ENCODE measurements around the gene MORF4L2.
A peak's percentile ranks its signal among the peaks of the same experiment; 100 is the strongest.

The MORF4L2 gene, protein sequence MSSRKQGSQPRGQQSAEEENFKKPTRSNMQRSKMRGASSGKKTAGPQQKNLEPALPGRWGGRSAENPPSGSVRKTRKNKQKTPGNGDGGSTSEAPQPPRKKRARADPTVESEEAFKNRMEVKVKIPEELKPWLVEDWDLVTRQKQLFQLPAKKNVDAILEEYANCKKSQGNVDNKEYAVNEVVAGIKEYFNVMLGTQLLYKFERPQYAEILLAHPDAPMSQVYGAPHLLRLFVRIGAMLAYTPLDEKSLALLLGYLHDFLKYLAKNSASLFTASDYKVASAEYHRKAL

DNA sequence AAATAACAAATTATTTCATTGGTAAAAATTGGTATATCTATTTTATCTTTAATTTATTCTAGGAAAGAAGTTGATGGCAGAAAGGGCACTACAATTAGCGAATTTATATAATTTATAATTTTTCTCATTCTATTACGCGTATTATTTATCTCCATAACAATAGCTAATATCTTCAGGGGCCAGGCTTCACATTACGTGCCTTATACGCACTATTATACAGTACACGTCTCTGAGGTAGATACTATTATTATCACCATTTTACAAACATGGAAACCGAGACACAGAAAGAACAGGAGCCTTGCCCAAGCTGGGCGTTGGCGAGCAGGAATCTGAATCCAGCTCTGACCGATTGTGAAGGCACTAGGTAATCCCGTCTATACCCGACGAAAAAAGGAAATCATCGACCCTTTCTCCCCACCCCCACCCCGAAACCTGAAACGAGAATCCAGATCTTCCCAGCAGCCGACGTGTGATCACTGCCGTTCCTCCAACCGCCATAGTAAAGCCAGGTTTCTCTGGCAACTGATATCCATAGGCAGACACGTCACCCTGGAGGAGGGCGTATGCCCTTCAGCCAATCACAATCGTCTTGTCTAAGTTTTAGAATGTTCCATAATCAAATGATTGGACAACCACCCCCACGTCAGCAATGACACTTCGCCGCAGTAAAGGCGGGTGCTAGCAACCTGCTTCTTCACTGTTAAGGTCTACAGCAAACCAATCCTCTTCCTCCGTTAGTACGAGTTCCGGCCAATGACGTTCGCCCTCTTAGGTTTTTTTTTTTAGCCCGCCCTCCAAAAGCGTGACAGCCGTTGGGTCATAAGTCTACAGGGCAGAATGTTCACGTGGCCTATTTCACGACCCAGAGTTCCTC is at the start of gene MORF4L2:
MORF4L2 (minus strand) TSS at position 501 of the 874 bp plus-strand sequence. CDS start 9,672 bp downstream, outside the sequence.
- TF ChIP-seq CTCF (conservative IDR thresholded peaks at IDR 0.05; ENCODE audit: low read depth) = no peak
- ChIA-PET CTCF (interaction anchor here (0.6 to 0.7 kb wide), 4 partner anchors 106 to 241 kb away, joined by 3 read pairs; no protein-coding TSS in a partner anchor), POLR2A (ENCODE audit: low non-redundant PET) (interaction anchor here (0.7 kb wide), 2 partner anchors 103 to 107 kb away, joined by 3 to 4 read pairs; no protein-coding TSS in a partner anchor)
- peak; percentile 91 for DNase-seq (ENCODE audit: low spot score)
- peak within 1 kb of the TSS; percentile 93 for H3K27ac ChIP-seq

GRCh38 chrX:103734125-103734760 is 47.7 kb upstream of the MORF4L2 start:
- CTCF ChIA-PET = no interaction called here

DNA sequence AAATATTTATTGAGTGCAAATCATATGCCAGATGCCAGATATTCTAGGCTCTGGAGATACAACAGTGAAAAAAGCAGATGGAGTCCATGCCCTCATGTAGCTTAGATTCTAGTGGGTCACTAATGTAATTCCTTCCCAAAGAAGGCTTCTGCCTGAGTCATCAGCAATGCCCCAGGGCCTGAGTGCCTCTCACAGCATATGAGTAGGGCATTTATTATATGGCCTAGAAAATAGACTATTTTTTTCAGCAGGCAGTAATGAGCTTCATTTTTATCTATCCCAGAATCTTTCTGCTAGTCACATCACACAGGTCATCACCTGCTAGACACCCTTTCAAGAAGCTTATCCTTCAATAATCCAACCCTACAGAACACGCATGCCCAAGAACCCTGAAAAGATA is 46.5 kb upstream of the MORF4L2 start:
- POLR2A ChIA-PET (ENCODE audit: low non-redundant PET) = no interaction called here
- CTCF ChIA-PET = no interaction called here
- no peak for DNase-seq (ENCODE audit: low spot score)
- no peak overlapping the region for H3K27ac ChIP-seq
- TF ChIP-seq CTCF (conservative IDR thresholded peaks at IDR 0.05; ENCODE audit: low read depth) = no peak

More at GRCh38 chrX:103734125-103734760, 47.7 kb upstream of the MORF4L2 start:
- no peak for TF ChIP-seq CTCF (conservative IDR thresholded peaks at IDR 0.05; ENCODE audit: low read depth)
- peak overlapping the region; percentile 74; the same call in 1 of the 2 replicates for H3K27ac ChIP-seq
- no peak for DNase-seq (ENCODE audit: low spot score)
- POLR2A ChIA-PET (ENCODE audit: low non-redundant PET) = no interaction called here

DNA sequence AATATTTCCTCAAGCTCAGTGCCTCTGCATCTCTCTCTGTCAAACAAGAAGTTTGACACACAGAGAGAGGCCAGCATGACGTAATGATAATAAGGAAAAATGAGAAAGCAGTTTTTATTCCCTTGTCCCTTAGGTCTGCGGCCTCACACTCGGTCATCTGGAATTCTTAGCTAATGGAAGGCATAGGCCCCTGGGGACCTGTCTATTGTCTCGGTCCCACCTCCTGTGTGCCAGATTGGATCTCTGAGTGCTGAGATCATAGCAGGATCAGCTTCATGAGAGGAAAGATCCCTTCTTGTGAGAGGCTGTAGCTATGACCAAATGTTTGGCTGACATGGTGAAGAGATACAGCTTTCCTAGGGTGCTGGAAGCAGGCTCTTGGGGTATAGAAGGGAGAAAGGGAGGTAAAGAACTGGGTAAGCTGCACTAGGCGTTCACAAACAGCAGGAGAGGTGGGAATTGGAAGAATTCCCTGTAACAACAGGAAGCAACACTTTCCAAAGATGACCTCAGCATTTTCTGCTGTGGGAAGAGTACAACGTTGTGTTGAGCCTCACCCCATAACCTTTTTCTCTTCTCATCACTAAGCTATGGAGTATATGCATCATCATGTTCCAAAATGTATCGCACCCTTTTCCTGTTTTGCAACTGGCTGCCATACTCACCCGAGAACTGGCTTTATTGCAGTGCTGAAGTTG is 44.4 kb upstream of the MORF4L2 start:
- peak; percentile 59 for DNase-seq (ENCODE audit: low spot score)
- POLR2A ChIA-PET (ENCODE audit: low non-redundant PET) = no interaction called here
- H3K27ac ChIP-seq = peak overlapping the region; percentile 84
- no peak for TF ChIP-seq CTCF (conservative IDR thresholded peaks at IDR 0.05; ENCODE audit: low read depth)
- CTCF ChIA-PET = no interaction called here

- ChIA-PET CTCF (no interaction called here), POLR2A (ENCODE audit: low non-redundant PET) (no interaction called here)
- DNase-seq (ENCODE audit: low spot score) = no peak
- H3K27ac ChIP-seq = peak overlapping the region; percentile 84
- TF ChIP-seq CTCF (conservative IDR thresholded peaks at IDR 0.05; ENCODE audit: low read depth) = no peak
Observed at GRCh38 chrX:103730147-103730795, 43.8 kb upstream of the MORF4L2 start.
